ENCODE measurements around the gene SLC23A1. TPM values are rescaled to one million over a fixed set of nuclear protein-coding genes. Genes with fewer than 3 reads are reported as not detected.

Gene SLC23A1
- total RNA-seq, 4 donors from 2014 or later = not detected

DNA sequence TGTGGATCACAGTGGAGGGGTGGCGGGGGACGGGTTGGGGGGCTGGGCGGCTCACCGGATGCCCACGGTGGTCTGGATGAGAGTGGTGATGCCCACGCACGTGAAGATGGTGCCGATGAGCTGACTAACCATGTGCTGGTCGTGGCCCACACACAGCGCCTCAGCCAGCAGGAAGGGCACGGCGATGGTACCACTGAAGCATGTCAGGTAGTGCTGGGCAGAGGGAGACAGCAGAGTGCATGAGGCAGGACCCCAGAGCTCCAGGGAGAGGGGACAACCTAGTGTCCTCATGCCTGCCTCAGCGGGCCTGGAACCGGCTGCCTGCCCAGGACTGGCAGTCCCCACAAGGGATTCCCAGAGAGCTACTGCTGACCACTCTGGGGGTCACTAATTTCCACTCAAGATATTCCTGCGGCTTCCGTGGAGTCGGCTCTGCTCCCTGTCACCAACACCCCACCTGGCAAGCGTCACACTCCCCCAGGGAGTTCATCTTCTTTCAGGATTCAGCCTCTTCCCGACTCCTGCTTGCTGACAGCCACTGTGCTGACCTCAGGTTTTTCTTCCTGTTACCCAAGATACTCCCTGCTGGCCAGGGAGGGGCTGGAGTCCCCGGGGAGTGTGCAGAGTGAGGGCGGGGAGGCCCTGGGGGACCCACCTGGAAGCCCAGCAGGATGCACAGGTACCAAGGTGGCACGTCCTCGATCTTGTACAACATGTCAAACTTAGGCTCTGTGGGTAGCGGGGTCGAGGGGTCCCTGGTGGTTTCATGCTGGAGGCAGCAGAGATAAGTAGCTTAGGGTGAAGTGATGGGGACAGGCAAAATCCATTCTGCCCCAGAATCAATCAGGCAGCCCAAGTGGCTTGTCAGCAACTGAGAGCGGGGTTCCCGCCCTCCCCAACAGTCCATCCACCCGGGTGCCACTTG, 998 bp downstream of the SLC23A1 start:
- Histone ChIP-seq H3K27ac (no peak overlapping the region), H3K36me3 (no peaks in the 10 kb centered on the region), H3K4me1 (peaks cover 10 to 11% of the 10 kb centered on the region in 2 donors), H3K4me3 (no peak overlapping the region), H3K9me3 (no peaks in the 10 kb centered on the region), H3K27me3 (no peaks in the 10 kb centered on the region)
- intact Hi-C loops (cut with DNase I; ENCODE audit: low total_unique reads) = no loop called here
- ATAC-seq = no peak
- no peak for DNase-seq
- in situ Hi-C loops (cut with MboI; ENCODE audit: low sequenced_read_pairs in 4 of 4) = no loop called here
- TF ChIP-seq POLR2A (IDR thresholded peaks at IDR 0.05) = no peak
- TF ChIP-seq, protein P1, sequence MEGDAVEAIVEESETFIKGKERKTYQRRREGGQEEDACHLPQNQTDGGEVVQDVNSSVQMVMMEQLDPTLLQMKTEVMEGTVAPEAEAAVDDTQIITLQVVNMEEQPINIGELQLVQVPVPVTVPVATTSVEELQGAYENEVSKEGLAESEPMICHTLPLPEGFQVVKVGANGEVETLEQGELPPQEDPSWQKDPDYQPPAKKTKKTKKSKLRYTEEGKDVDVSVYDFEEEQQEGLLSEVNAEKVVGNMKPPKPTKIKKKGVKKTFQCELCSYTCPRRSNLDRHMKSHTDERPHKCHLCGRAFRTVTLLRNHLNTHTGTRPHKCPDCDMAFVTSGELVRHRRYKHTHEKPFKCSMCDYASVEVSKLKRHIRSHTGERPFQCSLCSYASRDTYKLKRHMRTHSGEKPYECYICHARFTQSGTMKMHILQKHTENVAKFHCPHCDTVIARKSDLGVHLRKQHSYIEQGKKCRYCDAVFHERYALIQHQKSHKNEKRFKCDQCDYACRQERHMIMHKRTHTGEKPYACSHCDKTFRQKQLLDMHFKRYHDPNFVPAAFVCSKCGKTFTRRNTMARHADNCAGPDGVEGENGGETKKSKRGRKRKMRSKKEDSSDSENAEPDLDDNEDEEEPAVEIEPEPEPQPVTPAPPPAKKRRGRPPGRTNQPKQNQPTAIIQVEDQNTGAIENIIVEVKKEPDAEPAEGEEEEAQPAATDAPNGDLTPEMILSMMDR (IDR thresholded peaks at IDR 0.05 in 4 of 5, conservative IDR thresholded peaks at IDR 0.05 in 1 of 5) = no peak

DNA sequence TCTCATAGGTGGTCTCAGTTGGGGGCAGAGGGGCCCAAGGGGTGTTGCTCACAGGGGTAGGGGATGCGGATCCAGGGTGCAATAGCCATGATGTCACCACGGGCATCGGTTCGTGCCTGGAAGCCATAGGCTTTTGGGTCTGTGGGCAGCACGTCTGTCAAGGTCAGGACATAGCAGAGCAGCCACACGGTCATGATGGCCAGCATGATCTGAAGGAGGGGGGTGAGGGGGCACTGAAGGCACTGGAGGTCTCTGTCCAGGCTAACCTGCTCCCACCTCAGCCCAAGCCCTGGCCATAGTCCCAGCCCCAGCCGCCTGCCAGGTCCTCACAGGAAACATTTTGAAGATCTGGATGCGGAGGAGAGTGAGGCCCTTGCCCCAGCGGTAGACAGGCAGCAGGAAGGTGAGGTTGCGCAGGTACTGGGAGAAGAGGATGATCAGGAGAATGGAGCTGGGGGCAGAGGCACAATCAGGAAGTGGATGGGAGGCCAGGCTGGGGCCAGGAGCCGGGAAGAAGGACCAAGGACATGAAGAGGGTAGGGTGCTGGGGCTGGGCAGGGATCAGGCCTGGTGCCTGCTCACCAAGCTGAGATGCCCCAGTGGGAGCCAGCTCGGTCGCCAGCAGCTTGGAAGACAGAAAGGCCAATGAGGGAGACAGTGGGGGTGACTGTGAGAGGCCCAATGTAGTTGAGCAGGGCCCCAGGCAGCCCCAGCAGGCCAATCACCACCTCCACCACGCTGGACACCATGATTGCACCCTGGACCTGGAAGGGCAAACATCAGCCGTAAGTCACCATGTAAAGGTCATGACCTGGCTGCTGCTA, 3.3 kb downstream of the SLC23A1 start:
- Histone ChIP-seq H3K4me3 (no peak overlapping the region), H3K9me3 (no peaks in the 10 kb centered on the region), H3K36me3 (no peaks in the 10 kb centered on the region), H3K27ac (no peak overlapping the region), H3K27me3 (no peaks in the 10 kb centered on the region), H3K4me1 (peaks cover 1 to 8% of the 10 kb centered on the region in 2 donors)
- DNase-seq (no peak), ATAC-seq (no peak)
- in situ Hi-C loops (cut with MboI; ENCODE audit: low sequenced_read_pairs in 4 of 4) (no loop called here), intact Hi-C loops (cut with DNase I; ENCODE audit: low total_unique reads) (no loop called here)
- no peak for TF ChIP-seq POLR2A (IDR thresholded peaks at IDR 0.05)
- TF ChIP-seq, protein P1 (IDR thresholded peaks at IDR 0.05 in 4 of 5, conservative IDR thresholded peaks at IDR 0.05 in 1 of 5) = no peak

DNA sequence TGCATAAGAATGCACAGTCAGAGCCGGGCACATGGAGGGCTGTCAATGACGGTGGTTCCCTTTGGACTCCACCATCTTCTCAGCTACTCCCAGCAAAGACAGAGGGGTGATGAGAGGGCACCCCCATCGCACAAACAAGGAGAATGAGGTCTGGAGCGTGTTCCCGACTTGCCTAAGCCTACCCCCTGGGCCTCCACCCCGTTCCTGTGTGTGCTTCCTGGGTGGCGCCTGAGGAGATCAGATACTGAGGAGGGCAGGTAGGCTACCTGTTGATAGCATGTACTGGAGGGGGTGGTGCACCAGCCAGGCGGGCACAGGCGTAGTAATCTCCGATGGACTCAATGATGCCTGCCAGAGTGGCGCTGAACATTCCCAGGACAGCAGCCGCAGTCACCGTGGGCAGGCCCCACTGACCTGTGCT, 4.1 kb downstream of the SLC23A1 start:
- no peak overlapping the region for H3K27ac ChIP-seq
- H3K4me3 ChIP-seq = no peak overlapping the region
- DNase-seq (no peak), ATAC-seq (no peak)
- no peaks in the 10 kb centered on the region for H3K36me3 ChIP-seq
- in situ Hi-C loops (cut with MboI; ENCODE audit: low sequenced_read_pairs in 4 of 4) = no loop called here
- H3K9me3 ChIP-seq = no peaks in the 10 kb centered on the region
- H3K27me3 ChIP-seq = no peaks in the 10 kb centered on the region
- TF ChIP-seq, protein P1 (IDR thresholded peaks at IDR 0.05 in 4 of 5, conservative IDR thresholded peaks at IDR 0.05 in 1 of 5) = no peak
- no peak for TF ChIP-seq POLR2A (IDR thresholded peaks at IDR 0.05)
- intact Hi-C loops (cut with DNase I; ENCODE audit: low total_unique reads) = no loop called here
- H3K4me1 ChIP-seq = peaks cover 5 to 8% of the 10 kb centered on the region in 2 donors

DNA sequence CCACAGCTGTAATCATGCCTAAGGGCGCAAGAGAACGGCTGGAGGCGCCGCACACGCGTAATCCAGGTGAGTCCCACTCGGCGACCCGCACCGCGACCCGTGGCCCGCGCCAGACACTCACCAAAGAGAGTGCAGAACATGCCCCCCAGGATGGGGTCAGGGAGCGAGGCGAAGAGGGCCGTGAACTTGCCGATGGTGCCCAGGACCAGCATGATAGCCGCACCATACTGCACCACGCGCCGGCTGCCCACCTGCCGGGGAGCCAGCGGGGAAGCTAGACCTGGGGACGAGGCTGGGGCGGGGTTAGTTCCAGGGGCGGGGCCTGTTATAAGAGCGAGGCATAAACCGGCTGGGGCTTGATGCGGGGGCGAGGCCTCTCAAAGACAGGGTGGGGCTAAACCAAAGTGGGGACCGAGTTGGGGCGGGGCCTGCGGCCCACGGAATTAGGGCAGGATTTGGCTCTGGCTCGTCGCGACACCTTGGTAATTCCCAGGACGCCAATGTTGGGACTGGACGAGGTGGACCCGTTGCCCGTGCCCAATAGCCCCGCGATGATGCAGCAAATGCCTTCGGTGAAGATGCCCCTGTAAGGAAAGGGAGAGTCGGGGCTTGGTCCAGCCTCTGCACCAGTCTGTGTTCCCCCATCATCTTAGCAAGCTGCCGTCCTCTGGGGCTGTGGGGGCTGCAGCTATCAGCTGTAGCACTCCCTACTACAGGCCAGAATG, 4.8 kb downstream of the SLC23A1 start:
- no peak overlapping the region for H3K4me3 ChIP-seq
- ATAC-seq (no peak), DNase-seq (no peak)
- H3K36me3 ChIP-seq = no peaks in the 10 kb centered on the region
- no peaks in the 10 kb centered on the region for H3K9me3 ChIP-seq
- peaks cover 10 to 14% of the 10 kb centered on the region in 2 donors for H3K4me1 ChIP-seq
- no peak overlapping the region for H3K27ac ChIP-seq
- intact Hi-C loops (cut with DNase I; ENCODE audit: low total_unique reads) = no loop called here
- TF ChIP-seq POLR2A (IDR thresholded peaks at IDR 0.05) = no peak
- TF ChIP-seq, protein P1 (IDR thresholded peaks at IDR 0.05 in 4 of 5, conservative IDR thresholded peaks at IDR 0.05 in 1 of 5) = no peak
- H3K27me3 ChIP-seq = no peaks in the 10 kb centered on the region
- in situ Hi-C loops (cut with MboI; ENCODE audit: low sequenced_read_pairs in 4 of 4) = no loop called here
